GM12878 (cell line): ENCODE data around the gene SMG6.

Source experiments
- ASH2L ChIP-seq: fragments of 300-600, 200-600 bp; sonication (generic); IDR thresholded peaks from 2 replicates; pipeline ENCODE4 v1.6.1; 2017; ENCODE audit warnings: low read depth, mild to moderate bottlenecking, borderline replicate concordance
- EP300 ChIP-seq, 2 experiments: fragments of 150-350 bp in 1 of 2; IDR thresholded peaks; 2 replicates each; pipeline ENCODE4 v1.6.1; 2011 to 2012; ENCODE audit warnings: low read depth in 2 of 2, low read length in 2 of 2, borderline replicate concordance in 1 of 2, improper control_type of control experiment in 1 of 2, inconsistent platforms in 1 of 2; ENCODE audit not compliant: control insufficient read depth in 1 of 2

- no peak for TF ChIP-seq ASH2L
- no peak for TF ChIP-seq EP300 (IDR thresholded peaks at IDR 0.05; ENCODE audit: borderline replicate concordance in 1 of 2, control insufficient read depth in 1 of 2, low read depth in 2 of 2, low read length in 2 of 2)
These were observed 14.2 kb upstream of the SMG6 start for GRCh38 chr17:2317796-2318195.
